Left lobe of liver (tissue), 2 donors: ENCODE results near the gene SMOC2. TPM values are rescaled to one million over a fixed set of nuclear protein-coding genes. Genes with fewer than 3 reads are reported as not detected.

ENCODE experiments used
- ATAC-seq: fragments of 200-7000 bp; cut with Tn5 transposase; one replicate; pipeline ENCODE4 v1.9.1; 2020; ENCODE audit warnings: mild to moderate bottlenecking, moderate library complexity
- DNase-seq: peaks from one replicate; pipeline ENCODE4 v3.0.0-alpha.2; 2020; ENCODE audit warnings: low spot score
- total RNA-seq: library from RNA; stranded (reverse); gene quantifications from one replicate; pipeline ENCODE4 v1.2.1, GENCODE V29; 2021
- donor health status: DM: no; HTN: no; CAD: no; lungs with moderate emphysema.
- donor health status: DM: no; HTN: yes; CAD: no.

SMOC2 gene
- total RNA-seq, 1 donor from 2014 or later = 0.68 TPM

DNA sequence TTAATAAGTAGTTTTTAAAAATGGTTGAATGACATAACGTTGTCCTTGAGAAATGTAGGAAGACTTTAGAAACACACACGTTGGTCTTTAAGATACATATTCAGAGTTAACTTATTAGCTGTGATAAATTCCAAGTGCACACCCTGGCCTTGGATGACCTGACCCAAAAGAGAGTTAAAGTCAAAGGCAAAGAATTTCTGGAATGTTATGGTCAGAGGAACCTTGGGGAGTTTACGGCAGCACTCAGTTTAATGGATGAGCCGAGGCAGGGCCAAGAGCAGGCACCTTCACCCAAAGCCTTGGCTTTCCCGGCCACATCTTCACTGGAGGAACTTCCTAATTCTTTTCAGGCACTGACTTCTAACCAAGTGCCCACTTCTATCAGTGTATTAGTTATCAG is 200.5 kb downstream of the SMOC2 start:
- DNase-seq (no peak), ATAC-seq (no peak)

DNA sequence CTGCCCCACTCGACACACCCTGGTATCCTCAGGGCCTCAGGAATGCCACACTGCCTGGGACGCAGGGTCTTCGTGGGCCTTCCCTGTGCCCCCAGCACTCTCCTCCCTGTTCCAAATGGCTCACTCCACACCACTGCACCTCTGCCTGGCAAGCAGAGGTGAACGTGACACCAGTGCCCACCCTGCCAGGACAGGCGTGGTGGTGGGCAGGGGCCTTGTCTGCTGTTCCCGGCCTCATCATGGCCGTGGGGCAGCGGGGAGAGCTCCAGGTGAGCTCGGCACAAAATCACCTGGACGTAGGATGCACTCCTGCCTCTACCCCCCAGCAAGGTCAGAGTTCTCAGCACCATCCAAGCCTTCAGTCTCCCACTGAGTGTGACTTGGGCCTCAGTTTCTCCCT is 202.4 kb downstream of the SMOC2 start:
- DNase-seq (no peak), ATAC-seq (no peak)

DNA sequence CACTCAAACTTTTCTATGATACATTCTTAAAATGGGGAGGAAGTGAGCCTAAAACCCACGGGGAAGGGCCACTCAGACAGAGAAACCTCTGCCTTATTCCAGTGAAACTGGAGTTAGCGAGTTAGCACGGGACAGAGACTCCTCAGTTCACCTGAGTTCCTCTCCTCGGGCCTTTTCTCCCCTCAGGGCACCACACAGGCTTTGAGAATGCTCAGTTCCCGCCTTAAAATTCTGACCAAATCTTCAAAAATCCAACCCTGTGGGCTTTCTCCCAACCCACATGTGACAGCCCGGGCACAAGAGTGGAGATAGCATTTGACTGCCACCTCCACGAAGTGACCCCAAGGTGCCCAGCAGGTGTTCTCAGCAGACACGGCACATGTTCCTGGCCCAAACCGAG is 204.3 kb downstream of the SMOC2 start:
- ATAC-seq = no peak
- DNase-seq = no peak

DNA sequence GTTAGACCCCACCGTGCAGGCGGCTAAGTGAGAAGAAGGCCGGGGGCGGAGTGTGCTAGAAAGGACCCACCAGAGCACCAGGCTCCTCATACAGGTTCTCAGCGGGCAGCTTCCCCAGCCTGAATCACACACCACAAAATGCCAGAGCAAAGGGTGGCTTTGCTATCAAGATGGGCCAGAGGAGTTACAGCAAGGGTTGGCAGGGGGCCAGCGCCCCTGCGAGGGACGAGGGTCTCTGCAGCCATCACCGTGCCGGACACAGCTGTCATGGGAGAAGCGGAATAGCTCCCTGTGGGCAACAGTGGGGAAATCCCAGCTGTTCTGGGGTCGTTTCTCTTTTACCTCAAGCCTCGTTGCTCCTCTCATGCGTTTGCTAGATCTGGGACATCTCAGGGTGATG is 206.3 kb downstream of the SMOC2 start:
- ATAC-seq = no peak

DNA sequence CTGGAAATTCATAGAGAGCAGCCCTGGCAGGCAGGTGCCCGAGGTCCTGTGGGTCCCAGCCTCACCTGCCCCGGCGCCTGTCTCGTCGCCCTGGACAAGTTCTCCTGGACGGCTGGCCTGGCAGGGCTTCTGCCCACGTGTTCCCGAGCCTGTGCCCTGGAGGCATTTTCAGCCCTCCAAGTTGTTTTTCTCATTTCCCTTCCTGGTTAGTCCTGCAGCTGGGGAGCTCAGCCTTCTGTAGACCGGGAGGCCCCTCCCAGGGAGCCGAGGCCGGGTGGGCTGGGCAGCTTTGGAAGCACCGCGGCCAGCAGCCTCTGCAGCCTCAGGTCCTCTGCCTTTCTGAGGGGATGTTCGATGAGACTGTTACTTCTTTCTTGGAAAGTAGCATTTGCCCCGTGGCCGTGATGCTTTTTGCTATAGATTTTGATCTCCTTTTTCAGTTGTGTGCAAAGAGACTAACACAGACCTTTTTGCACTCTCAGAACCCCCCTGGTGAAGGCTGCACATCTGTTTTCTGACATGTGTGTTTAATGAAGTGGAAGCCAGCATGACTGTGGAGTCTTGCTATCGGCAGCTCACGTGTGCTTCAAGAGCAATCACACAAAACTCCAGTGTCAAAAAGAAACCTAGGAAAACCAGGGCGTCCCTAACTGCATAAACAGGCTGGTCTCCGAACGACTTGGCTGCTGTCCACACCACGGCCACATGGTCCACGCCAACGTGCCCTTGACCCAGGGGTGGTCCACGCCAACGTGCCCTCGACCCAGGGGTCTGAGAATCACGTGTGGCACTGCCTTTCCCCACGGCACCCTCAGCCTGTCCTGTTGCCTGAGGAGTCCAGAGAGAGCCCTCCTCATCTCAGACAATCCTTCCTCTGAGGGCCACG is 207.5 kb downstream of the SMOC2 start:
- no peak for ATAC-seq
- no peak for DNase-seq

More for the DNA sequence above, 206.3 kb downstream of the SMOC2 start:
- DNase-seq = no peak

DNA sequence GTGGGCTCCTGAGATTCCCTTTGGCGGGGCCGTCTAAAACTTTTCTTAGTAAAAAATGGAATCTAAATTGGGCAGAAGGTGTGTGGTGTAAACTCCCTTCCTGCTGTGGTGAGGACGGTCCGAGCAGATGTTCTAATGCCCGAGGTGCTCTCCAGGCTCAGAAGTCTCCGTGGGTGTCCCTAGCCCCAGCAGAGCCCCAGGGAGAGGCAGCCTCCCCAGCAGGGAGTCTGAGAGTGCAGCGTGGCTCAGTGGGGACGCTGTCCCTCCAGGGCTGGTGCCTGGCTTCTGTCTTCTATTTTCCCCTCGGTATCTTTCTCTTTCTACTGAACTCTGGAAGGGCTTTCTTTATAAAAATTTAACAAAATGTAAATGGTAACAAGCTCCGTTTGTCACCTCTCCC is 208.2 kb downstream of the SMOC2 start:
- DNase-seq = no peak
- no peak for ATAC-seq

DNA sequence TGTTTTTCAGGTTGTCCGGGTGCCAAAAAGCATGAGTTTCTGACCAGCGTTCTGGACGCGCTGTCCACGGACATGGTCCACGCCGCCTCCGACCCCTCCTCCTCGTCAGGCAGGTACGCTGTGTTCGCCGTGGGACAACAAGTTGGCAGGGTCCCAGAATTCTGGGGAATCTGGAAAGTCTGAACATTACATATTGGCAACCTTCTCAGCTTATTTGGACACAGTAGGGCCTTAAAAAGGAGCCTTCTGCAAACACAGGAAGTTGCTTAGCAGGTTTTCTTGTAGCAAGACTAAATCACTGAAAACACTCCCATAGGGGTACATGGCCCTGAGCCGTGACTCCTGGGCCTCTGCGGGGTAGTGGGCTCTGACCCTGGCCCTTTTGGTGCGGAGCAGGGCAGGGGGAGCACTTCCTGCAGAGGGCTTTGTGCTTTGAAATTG is 209.7 kb downstream of the SMOC2 start:
- no peak for ATAC-seq
- no peak for DNase-seq

DNA sequence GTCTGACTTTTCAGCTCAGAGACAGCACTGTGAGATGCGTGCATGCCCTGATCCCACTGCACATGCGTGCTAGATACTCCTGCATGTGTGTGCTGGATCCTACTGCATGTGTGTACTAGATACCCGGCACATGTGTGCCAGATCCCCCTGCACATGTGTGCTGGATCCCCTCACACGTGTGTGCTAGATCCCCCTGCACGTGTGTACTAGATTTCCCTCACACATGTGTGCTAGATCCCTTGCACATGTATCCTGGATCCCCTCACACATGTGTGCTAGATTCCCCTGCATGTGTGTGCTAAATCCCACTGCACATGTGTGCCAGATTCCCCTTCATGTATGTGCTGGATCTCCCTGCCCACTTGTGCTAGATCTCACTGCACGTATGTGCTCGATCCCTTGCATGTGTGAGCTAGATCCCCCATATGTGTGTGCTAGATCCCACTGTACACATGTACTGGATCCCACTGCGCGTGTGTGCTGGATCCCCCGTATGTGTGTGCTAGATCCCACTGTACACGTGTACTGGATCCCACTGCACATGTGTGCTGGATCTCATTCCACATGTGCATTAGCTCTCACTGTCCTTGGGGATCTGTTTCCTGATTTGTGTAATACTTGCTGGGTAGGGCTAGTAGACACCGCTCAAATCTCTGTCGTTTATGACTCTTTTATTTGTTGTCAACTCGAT is 214.6 kb downstream of the SMOC2 start:
- no peak for DNase-seq
- no peak for ATAC-seq

DNA sequence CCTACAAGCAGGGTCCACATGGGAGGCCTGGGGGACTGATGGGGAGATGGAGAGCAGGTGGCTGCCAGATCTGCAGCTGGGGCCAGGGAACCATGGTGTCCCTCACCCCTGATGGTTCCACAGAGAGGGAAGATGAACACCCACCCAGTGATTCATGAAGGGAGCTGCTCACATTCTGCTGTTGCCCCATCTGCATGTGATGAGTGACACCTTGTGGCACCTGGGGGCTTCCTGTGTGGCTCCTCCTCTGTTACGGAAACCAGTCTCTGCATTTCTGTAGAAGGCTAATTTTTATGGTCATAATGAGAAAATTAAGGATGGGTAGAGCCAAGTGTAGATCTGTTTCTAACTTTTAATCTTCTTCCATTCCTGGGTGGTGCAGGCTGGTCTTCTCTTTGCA is 217.1 kb downstream of the SMOC2 start:
- ATAC-seq (no peak), DNase-seq (no peak)

DNA sequence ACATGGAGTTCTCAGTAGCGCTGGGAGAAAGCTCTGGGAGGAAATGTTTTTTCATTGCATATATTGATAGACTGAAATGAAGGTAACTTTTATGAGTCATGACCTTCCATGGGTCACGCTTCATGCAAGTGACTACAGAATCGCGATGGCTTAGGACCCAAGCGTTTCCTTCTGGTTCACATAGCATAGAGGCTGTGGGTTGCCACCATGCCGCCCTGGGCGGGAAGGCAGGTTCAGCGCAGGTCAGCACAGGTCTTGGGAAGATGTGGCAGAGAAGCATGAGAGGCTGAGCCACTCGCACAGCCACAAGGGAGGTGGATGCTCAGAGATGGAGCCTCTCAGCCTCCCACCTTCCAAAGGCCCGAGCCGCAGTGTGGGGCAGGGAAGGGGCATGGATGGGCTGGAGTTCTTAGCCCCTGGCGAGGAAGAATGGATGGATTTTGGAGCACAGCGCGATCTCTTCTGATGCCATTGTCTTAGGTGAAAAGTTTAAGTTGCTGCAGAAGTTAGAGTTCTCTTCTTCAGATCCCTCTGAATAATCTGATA is 219.5 kb downstream of the SMOC2 start:
- no peak for ATAC-seq

DNA sequence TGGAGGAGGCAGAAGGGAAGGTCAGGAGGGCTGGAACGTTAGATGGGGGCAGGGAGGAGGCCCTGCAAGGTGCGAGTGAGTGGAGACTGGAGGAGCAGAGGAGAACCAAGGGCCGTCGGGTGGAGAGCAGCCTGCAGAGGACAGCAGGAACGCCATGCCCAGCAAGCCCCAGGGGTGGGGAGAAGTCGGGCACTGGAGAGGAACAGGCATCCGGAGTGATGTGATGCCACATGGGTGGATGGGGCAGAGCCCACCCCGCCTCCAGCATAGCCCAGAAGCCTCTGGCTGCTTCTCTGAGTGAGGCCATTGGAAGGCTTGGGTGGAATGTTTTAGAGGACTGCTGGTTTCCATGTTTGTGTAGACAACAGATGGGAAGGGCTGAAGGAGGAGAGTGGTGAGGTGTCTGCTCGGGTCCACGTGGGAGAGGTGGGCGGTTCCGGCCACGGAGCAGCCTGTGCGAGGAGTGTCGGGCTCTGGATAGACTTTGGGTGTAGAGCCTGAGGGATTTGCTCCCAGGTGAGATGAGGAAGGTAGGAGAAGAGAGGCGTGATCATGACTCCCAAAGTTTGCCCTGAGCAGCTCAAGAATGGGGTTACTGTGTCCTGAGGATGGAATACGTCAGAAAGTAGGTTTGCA is 221.4 kb downstream of the SMOC2 start:
- no peak for DNase-seq
- ATAC-seq = no peak

More for the DNA sequence above, 219.5 kb downstream of the SMOC2 start:
- no peak for DNase-seq

DNA sequence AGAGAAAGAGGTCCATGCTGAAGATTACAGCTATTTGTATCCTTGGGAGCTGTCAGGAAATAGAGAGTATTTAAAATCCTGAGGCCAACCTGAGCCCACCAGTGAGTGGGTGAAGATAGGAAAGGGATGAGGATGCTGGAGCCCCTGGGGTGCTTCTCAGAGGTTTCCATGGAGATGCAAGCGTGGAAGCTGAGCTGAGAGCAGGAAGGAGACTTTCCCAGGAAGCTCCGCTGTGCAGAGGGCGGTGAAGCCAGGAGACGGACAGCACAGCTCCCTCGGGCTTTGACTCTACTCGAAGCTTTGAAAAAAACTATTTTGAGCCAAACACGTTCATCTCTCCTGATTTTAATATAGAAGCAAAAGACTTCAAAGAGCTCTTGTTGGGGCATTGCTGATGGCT is 222.1 kb downstream of the SMOC2 start:
- DNase-seq (no peak), ATAC-seq (no peak)

DNA sequence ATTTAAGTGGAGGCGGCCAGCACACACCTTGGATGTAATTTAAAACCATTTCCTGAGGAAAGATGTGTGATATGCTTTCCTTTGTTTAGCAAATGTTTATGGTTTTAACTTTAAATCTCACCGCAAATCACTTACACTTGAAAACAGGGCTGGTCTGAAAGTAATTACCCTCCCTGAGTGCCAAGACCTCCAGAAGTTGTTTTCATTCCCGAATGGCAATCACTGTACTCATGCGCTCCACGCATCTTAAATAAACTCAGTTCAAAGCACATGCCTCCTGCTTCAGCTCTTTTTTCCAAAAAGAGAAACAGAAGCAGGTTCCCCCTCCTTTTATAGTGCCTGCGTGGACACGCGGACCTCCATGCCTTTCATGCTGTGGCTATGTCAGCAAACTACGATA is 224.0 kb downstream of the SMOC2 start:
- no peak for DNase-seq

DNA sequence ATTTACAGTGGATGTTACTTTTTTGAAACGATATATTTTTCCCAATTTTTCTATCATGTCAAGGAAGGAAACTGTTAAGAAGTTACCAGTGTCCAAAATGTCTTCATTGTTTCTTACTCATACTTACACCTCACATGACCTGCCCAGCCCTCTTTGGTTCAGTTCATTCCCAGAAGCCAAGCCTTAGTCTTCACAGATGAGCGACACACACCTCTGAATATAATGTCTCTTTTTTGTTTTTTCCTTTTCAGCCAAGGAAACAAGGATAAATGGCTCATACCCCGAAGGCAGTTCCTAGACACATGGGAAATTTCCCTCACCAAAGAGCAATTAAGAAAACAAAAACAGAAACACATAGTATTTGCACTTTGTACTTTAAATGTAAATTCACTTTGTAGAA is 225.2 kb downstream of the SMOC2 start:
- ATAC-seq (no peak), DNase-seq (no peak)

More for the DNA sequence above, 224.0 kb downstream of the SMOC2 start:
- no peak for ATAC-seq

DNA sequence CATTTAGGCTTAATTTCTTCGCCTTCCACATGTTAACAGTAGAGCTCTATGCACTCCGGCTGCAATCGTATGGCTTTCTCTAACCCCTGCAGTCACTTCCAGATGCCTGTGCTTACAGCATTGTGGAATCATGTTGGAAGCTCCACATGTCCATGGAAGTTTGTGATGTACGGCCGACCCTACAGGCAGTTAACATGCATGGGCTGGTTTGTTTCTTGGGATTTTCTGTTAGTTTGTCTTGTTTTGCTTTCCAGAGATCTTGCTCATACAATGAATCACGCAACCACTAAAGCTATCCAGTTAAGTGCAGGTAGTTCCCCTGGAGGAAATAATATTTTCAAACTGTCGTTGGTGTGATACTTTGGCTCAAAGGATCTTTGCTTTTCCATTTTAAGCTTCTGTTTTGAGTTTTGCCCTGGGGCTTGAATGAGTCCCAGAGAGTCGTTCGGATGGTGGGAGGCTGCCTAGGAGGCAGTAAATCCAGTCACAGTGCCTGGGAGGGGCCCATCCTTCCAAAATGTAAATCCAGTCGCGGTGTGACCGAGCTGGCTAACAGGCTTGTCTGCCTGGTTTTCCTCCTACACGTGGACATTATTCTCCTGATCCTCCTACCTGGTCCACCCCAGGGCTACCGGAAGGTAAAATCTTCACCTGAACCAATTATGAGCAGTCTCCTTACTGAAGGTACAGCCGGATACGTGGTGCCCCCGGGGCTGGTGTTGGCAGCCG is 225.9 kb downstream of the SMOC2 start:
- DNase-seq (no peak), ATAC-seq (no peak)

DNA sequence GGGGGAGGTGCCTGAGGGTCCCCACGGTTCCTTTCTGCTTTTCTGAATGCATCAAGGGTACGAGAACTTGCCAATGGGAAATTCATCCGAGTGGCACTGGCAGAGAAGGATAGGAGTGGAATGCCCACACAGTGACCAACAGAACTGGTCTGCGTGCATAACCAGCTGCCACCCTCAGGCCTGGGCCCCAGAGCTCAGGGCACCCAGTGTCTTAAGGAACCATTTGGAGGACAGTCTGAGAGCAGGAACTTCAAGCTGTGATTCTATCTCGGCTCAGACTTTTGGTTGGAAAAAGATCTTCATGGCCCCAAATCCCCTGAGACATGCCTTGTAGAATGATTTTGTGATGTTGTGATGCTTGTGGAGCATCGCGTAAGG is 226.4 kb downstream of the SMOC2 start:
- DNase-seq (no peak), ATAC-seq (no peak)

DNA sequence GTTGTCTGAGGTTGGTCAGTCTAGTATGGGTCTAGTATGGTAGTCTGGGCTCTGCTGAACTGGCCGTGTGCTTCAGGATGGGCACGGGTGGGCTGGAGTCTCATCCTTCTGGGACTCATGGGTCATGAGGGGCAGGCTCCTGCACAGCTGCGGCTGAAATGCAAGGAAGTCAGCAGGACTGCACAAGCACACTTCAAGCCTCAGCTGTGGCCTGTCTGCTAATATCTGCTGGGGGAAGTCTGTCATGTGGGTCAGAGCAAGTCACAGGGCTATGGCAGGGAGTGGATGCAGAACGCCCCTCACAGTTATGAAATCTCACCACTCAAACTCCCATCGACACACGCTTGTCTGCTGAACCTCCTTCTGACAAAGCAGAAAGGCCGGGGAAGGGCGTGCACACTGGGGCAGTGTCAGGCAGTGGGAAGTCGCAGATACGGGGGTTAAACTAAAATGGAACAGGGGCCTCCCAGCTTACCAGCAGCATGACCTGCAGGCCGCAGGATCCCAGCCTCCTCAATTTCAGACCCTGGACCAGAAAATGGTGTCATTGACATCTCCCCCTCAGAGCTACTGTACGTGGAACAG is 229.5 kb downstream of the SMOC2 start:
- ATAC-seq (no peak), DNase-seq (peak; percentile 19)

DNA sequence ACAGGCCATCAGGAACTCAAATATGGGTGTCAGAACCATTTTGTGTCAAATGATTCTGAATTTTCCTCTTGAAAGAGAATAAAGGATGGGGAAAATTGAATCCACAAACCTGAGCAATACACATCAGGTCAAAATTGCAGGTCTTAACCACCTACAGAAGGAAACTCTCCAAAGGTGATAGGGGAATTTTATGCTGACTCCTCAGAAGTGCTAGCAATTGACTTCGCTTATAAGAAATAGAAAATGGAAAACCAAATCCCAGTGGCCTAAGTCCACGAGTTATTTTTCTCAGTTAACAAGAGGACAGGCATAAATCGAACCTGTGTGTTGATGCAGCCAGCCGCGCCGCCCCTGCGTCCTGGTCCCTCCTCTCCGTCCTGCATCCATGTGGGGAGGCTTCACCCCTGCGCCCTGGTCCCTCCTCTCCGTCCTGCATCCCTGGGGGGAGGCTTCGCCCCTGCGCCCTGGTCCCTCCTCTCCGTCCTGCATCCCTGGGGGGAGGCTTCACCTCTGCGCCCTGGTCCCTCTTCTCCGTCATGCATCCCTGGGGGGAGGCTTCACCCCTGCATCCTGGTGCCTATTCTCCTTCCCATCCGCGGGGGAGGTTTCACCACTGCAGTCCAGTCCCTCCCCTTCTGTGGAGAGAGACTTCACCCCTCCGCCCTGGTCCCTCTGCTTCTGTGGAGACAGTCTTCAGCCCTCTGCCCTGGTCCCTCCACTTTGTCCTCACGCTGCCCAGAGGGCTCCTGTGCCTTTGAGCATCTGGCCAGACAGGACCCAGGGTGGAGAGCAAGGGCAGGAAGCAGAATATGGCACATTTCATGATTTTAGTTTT is 230.3 kb downstream of the SMOC2 start:
- DNase-seq (peak; percentile 27), ATAC-seq (no peak)

DNA sequence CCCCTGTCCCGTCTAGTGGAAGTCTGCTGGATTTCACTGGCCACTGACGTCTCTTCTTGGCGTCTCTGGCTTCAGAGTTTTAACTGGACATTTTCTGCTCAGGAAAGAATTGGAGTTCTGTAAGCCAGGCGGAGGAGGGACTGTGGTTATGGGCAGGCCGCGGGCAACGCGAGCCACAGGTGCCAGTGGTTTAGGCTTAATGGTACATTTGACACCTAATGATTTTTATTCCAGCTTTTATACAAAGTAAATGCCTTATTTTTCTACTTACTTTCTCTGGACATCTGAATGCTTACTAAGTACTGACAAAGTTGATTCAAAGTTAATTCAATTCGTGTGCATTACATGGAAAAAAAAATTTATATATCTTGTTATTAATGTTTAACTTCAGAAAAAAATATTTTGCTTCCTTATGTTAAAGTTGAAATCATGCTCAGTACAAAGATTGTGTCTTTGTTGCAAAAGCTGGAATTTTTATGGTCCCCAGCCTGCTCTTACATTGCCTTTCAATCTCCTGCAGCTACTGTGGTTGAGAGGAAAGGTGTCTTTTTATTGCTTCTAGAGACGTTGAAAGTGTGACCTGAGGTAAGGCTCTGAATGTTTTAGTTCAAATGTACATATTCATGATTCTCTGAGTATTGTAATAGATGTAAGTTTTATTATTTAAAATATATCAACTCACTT is 231.0 kb downstream of the SMOC2 start:
- no peak for DNase-seq
- ATAC-seq = no peak
